ENCODE measurements around the gene BMS1. TPM values are rescaled to one million over a fixed set of nuclear protein-coding genes. Genes with fewer than 3 reads are reported as not detected.

BMS1 gene
- total and polyA plus RNA-seq, 2 of the 8 experiments (the other 6 are each of a cell fraction or from before 2014, with no cell fraction given), result 3.7 to 34.6 TPM

DNA sequence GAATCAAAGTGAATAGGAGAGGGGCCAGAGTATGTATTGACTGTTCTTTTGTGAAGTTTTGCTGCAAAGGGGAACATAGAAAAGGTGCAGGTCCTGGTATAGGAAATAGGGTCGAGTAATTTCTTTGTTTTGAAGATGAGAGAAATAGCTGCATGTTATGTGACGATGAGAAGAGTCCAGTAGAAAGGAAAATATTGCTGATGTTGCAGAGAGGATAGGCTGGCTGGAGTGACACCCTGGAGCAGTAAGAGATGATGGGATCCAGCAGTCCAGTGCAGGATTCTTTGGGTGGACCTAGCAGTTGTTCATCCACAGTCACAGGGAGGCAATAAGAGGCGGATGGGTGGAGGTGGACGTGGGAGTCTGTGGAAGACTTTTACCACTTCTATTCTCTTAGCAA, 2.1 kb upstream of the BMS1 start:
- Histone ChIP-seq H2BK120ac (replicated peaks; ENCODE audit: low read depth, low read length) (no peak overlapping the region), H3K56ac (replicated peaks; ENCODE audit: insufficient read length, low read depth, low read length) (no peak overlapping the region), H3K27me3 (replicated peaks in 1 of 4; ENCODE audit: control insufficient read depth in 3 of 4, extremely low read depth in 1 of 4, insufficient read depth in 3 of 4, low read length in 3 of 4) (peaks cover 0 to 5% (median 0%) of the 10 kb centered on the region in 4 experiments; a peak in 2 of 7 replicates), H3K79me1 (ENCODE audit: low read depth, low read length) (no peaks in the 10 kb centered on the region; the same call in 1 of the 2 replicates), H3K23me2 (ENCODE audit: low read depth, low read length) (peaks cover 7% of the 10 kb centered on the region), H3K14ac (ENCODE audit: insufficient read length) (no peak overlapping the region), H3K4ac (replicated peaks; ENCODE audit: insufficient read length, low read depth, low read length) (no peak overlapping the region), H2AFZ (ENCODE audit: low read length) (no peak overlapping the region), H3K27ac (ENCODE audit: low read depth, low read length) (no peak overlapping the region), H4K8ac (ENCODE audit: extremely low read depth, insufficient read depth, low read length) (no peak overlapping the region), H3K4me3 (ENCODE audit: extremely low read depth in 1 of 4, insufficient read depth in 2 of 4, low read depth in 3 of 4, low read length in 4 of 4) (no peak overlapping the region), H3K18ac (ENCODE audit: extremely low read depth, low read length) (no peak overlapping the region), H4K91ac (replicated peaks; ENCODE audit: insufficient read length, low read length) (no peak overlapping the region), H3K23ac (ENCODE audit: insufficient read length) (no peak overlapping the region), H4K20me1 (replicated peaks in 1 of 2; ENCODE audit: control insufficient read depth in 1 of 2, insufficient read depth in 2 of 2, low read length in 2 of 2) (peaks cover 0 to 4% of the 10 kb centered on the region in 2 experiments), H3K4me2 (ENCODE audit: insufficient read depth in 1 of 2, low read depth in 2 of 2, low read length in 2 of 2) (no peak overlapping the region), H2BK5ac (ENCODE audit: low read depth, low read length) (no peak overlapping the region), H4K5ac (ENCODE audit: insufficient read length, low read depth, low read length) (no peak overlapping the region), H2BK15ac (ENCODE audit: low read length) (no peak overlapping the region), H3K36me3 (ENCODE audit: control insufficient read depth in 2 of 4, insufficient read depth in 4 of 4, low read length in 3 of 4) (peaks cover 6 to 11% (median 10%) of the 10 kb centered on the region in 4 experiments), H2BK20ac (ENCODE audit: low read length) (no peak overlapping the region), H3K79me2 (ENCODE audit: control insufficient read depth in 1 of 2, insufficient read depth in 2 of 2, low read length in 2 of 2) (peaks cover 4 to 12% of the 10 kb centered on the region in 2 experiments), H3K9ac (replicated peaks in 1 of 4; ENCODE audit: extremely low read depth in 1 of 4, low read depth in 3 of 4, low read length in 3 of 4) (no peak overlapping the region), H2BK12ac (ENCODE audit: low read depth, low read length) (no peak overlapping the region), H3K4me1 (replicated peaks in 1 of 4; ENCODE audit: control insufficient read depth in 3 of 4, insufficient read depth in 4 of 4, low read length in 3 of 4) (no peaks in the 10 kb centered on the region; a peak in 1 of 7 replicates), H2AK5ac (ENCODE audit: low read depth, low read length) (no peak overlapping the region), H3K9me3 (ENCODE audit: insufficient read depth in 2 of 2, low read depth in 1 of 2, low read length in 1 of 2) (no peaks in the 10 kb centered on the region)
- TF ChIP-seq GTF2F1 (IDR thresholded peaks at IDR 0.05; ENCODE audit: borderline replicate concordance, low read depth, low read length) (no peak), SIX5 (IDR thresholded peaks at IDR 0.05; ENCODE audit: low read depth, low read length) (no peak), HDAC6 (IDR thresholded peaks at IDR 0.05; ENCODE audit: low read depth, low read length) (no peak), TCF12 (IDR thresholded peaks at IDR 0.05; ENCODE audit: low read depth, low read length) (no peak), NRF1 (IDR thresholded peaks at IDR 0.05; ENCODE audit: low read depth, low read length) (no peak), CHD1 (IDR thresholded peaks at IDR 0.05; ENCODE audit: low read depth, low read length) (no peak), RBBP5 (IDR thresholded peaks at IDR 0.05; ENCODE audit: borderline replicate concordance, low read depth, low read length) (no peak), SIN3A (conservative IDR thresholded peaks at IDR 0.05 in 1 of 2, IDR thresholded peaks at IDR 0.05 in 1 of 2; ENCODE audit: low read depth in 1 of 2, low read length in 2 of 2) (no peak), CEBPB (IDR thresholded peaks at IDR 0.05; ENCODE audit: low read depth, low read length) (no peak), SP2 (IDR thresholded peaks at IDR 0.05; ENCODE audit: low read length) (no peak), JUND (IDR thresholded peaks at IDR 0.05; ENCODE audit: low read length) (no peak)
- TF ChIP-seq, protein P1, sequence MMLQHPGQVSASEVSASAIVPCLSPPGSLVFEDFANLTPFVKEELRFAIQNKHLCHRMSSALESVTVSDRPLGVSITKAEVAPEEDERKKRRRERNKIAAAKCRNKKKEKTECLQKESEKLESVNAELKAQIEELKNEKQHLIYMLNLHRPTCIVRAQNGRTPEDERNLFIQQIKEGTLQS (IDR thresholded peaks at IDR 0.05; ENCODE audit: insufficient read depth, low read depth, low read length), result no peak
- POLR2A ChIA-PET (ENCODE audit: partially characterized antibody), result interaction anchor here (1.0 kb wide), 1 partner anchor 141 kb away, joined by 3 read pairs; no protein-coding TSS in a partner anchor
- FAIRE-seq, result no peak
- 75% methylated on average over 4 of the region's 4 CpGs; no CpG with 5 or more reads in 1 of the 2 experiments for WGBS, 2 experiments (ENCODE audit: extremely low coverage in 1 of 2, insufficient coverage in 1 of 2, insufficient read length in 1 of 2, insufficient replicate concordance in 2 of 2, low coverage in 1 of 2, low lambda C conversion rate in 2 of 2, missing lambda C conversion rate in 1 of 2)
- CTCF ChIA-PET (ENCODE audit: partially characterized antibody), result no interaction called here
- DNase-seq (ENCODE audit: low read depth in 1 of 2, low spot score in 2 of 2), result no peak
